T47D (cell line): ENCODE measurements around the gene ATG7.

Experiments used
- DNase-seq, 2 experiments: peaks; one replicate each; pipeline versions ENCODE4 v3.0.0 to v3.0.0-alpha.2; 2011 to 2012; ENCODE audit warnings: low read depth in 1 of 2, low spot score in 1 of 2
- JUND ChIP-seq: IDR thresholded peaks from 2 replicates; pipeline ENCODE4 v1.6.1; 2012; ENCODE audit warnings: low read depth
- in situ Hi-C: cut with HindIII; loops from 2 replicates; pipeline ENCODE4 v1.10.0; 2016; ENCODE audit warnings: low sequenced_read_pairs, low pct_unique_long_range_greater_than_20kb

Gene ATG7

GRCh38 chr3:11379238-11379823 lies 107.1 kb downstream of the ATG7 start:
- in situ Hi-C loops = no loop called here
- peak in 1 of 2 experiments; percentile 70 for DNase-seq
- no peak for TF ChIP-seq JUND

DNA sequence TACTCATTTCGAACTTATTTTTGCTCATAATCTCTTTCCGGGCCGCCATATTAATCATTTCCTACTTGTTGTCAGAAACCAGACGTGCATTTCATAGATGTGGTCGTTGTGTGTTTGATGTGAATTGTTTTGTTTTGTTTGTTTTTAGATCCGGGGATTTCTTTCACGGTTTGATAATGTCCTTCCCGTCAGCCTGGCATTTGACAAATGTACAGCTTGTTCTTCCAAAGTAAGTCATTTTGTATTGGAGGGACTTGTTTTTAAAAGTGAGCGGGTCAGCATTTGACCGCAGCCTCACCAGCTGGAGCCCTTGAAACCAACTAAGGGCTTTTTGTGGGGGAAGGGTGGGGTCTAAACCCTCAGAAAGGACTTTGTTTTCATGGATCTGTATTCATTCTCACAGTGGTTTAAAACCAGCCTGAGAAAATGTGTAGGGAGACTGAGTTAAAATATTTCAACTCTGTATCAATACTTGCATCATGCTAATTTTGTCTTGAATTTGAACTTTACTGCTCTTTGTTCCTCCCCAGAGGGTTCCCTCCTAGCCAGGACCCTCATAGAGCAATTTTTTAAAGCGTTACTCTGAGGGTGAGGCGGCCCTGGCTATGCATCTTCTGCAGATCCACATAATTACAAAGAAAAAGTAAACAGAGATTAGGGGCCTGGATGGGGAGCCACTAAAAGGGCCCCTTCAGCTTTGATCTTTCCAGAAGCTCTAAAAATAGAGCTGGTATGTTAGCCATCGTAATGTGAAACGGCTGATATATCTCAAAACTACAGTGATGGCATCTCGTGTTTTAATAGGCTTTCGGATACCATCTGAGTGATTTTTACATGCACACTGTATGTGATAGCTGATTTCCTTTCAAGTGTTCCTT lies 107.9 kb downstream of the ATG7 start:
- DNase-seq = no peak
- no peak for TF ChIP-seq JUND
- in situ Hi-C loops = no loop called here

DNA sequence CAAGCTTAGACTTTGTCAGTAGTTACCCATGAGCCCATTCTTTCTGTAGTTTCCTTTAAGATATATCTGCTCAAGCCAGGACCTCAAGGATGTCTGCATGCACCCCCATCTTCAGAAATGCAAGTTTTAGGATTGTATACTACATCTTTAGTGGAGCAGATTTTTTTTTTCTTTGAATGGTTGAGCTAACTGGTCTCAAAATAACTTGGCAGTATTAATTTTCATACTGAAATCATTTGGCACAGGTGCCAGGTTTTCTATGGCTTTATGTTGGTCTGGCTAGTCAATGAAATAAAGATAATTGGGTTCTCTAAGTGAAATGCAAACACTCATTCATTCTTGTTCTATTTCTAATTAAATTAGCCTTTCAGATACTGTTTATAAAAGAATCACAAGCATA lies 108.9 kb downstream of the ATG7 start:
- in situ Hi-C loops = no loop called here
- no peak for DNase-seq
- no peak for TF ChIP-seq JUND

GRCh38 chr3:11381563-11381962 lies 109.4 kb downstream of the ATG7 start:
- no peak for TF ChIP-seq JUND
- in situ Hi-C loops = no loop called here
- DNase-seq = no peak

GRCh38 chr3:11382146-11382745 lies 110.0 kb downstream of the ATG7 start:
- TF ChIP-seq JUND = no peak
- no peak for DNase-seq
- in situ Hi-C loops = no loop called here

DNA sequence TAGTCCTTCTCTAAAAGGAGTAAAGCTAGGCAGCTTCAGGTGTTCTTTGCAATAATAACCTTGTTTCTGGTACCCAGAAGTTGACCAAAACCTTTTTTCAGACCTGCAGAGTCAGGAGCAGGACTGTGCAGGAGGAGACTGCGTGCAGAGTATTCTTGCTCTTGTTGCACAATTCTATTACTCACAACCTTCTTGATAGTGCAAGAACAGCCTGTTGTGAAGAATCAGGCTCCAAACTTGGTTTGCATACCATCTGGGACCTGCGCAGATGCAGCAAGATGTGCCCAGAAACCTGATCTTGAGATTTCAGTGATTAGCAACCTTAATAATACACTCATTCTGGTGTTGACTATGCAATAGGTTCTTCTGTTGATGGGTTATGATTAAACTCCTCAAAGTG lies 111.9 kb downstream of the ATG7 start:
- TF ChIP-seq JUND = no peak
- DNase-seq = no peak
- in situ Hi-C loops = no loop called here

DNA sequence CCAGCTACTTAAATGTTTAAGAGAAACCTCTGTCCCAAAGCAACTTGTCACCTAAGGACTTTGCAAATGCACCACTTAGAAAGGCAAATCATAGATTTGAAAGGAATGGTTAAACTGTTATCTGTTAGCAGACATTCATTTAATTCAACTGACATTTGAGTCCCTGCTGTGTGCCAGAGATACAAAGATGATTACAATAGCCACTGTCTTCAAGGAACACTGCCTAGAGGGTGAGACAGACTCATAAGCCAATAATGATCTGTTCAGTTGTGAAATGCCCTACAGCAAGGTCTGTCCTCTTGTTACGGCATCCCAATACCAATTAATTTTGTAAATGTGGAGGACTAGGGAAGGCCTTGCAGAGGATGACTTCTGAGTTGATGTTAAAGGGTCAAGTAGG lies 113.1 kb downstream of the ATG7 start:
- TF ChIP-seq JUND = no peak
- DNase-seq = no peak
- in situ Hi-C loops = no loop called here

DNA sequence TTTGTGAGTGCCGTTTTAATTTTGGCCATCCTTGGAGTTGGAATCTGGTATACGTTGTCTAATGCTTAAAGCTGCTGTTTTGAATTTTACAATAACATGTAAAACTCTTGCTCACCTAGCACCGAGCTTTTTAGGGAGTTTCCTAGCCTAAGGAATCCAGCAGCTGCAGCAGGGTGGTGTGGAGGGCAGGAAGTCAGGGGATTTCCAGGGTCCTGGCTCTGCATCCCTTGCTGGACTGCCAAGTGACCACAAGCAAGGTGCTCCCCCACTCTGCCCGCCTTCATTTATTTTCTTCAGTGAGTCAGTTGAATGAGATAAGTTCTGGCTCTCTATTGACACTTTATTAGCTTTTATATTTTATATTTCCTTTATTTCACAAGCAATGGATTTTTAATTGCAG lies 113.7 kb downstream of the ATG7 start:
- in situ Hi-C loops = no loop called here
- no peak for TF ChIP-seq JUND
- DNase-seq = no peak

DNA sequence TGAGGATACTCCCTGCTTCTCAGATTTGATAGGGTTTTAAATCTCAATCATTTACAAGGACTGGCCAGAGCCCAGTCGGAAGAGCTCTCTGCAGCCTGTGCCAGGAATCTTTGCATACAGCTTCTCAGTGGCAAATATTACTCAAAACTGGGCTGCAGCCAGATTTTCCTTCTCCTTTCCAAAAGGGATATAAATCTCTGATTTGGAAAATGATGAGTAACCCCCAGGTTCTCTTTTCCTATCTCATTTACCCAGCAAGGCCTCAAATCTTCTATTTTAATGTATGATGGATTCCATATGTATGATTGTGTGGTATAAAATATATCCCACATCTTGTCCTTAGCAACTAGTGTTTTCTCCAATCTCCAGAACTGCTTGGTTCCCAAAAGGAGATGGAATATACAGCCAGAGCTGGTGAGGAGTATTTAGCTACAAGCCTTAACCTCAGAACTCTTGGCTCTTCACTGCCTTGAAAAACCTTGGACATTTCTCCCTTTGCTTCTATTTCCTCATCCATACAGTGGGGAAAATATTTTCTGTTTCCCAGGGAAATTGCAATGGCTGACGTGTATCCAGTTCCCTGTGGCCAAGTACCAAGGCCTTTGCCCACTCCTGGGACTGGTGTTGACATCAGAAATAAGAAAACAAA lies 114.4 kb downstream of the ATG7 start:
- in situ Hi-C loops = no loop called here
- TF ChIP-seq JUND = no peak
- no peak for DNase-seq

DNA sequence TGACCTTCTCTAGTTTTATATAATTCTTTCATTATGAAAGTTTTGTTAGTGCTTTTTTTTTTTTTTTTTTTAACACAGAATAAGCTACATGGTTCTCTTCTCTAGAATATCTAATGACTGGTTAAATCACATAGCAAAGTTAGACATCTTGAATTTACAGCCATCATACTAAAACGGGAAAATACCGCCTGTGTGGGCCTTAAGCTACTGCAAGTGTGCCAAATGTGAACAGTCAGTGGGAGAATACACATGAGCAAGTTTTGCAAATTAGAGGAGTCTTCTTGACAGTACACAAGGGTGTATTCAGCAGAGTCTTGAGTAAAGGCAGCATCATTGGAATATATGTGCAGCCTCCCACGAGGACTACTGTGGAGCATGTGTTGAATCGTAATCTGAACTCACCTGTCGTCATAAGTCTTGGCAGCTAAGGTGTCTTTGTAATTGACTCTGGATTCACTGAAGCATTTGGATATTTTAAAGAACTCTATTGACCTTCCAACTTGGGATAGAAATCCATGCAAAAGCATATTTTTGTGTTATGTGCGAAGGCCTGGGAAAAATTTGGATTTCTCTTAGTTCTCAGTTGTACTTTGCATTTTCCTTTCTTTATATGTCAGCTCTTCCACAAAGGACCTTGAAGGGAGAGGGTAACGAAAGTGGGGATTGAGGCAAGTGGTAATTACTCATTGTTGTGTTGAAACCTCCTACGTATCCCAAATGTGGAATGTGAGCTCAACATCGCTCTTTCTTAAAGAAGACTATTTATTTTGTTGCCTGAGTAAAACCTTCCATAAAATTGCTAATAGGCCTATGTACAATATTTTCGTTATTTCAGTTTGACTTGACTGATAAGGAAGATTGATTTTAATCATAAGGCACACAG lies 117.4 kb downstream of the ATG7 start:
- in situ Hi-C loops = no loop called here
- no peak for TF ChIP-seq JUND
- no peak for DNase-seq

- TF ChIP-seq JUND = no peak
- DNase-seq = no peak
- in situ Hi-C loops = no loop called here
Measured at GRCh38 chr3:11390411-11391131, 118.4 kb downstream of the ATG7 start.
